AG04449 (cell line): Measurements from ENCODE around the gene RNF130.

Experiments
- CTCF ChIA-PET: fragments of 350-600 bp; formaldehyde crosslinking; extraction: SDS; loops from one replicate; lab custom pipeline; 2021; ENCODE audit warnings: antibody characterized with exemption; lab: Yijun Ruan, JAX
- POLR2A ChIA-PET: fragments of 400-600, 350-600 bp; formaldehyde crosslinking; extraction: SDS; loops from one replicate; lab custom pipeline; 2020; ENCODE audit warnings: antibody characterized with exemption, inconsistent platforms; lab: Yijun Ruan, JAX
- DNase-seq: peaks from one replicate; pipeline ENCODE4 v3.0.0-alpha.2; 2010; ENCODE audit warnings: low read depth, low spot score
- H3K4me3 ChIP-seq: 2 replicates; pipeline ENCODE4 v1.5.1; 2011; ENCODE audit warnings: low read depth, mild to moderate bottlenecking, control low read depth, low read length
- CTCF ChIP-seq: IDR thresholded peaks from one replicate; pipeline ENCODE4 v1.5.1; 2011; ENCODE audit warnings: mild to moderate bottlenecking, moderate library complexity, low read length, control low read depth, inconsistent platforms; ENCODE audit not compliant: insufficient read depth; ENCODE audit errors: missing control alignments

RNF130 gene

GRCh38 chr5:179978792-179979191 is 92.8 kb downstream of the RNF130 start:
- DNase-seq: no peak
- CTCF ChIA-PET: no interaction called here
- POLR2A ChIA-PET: no interaction called here
- no peak for TF ChIP-seq CTCF
- no peak overlapping the region for H3K4me3 ChIP-seq

DNA sequence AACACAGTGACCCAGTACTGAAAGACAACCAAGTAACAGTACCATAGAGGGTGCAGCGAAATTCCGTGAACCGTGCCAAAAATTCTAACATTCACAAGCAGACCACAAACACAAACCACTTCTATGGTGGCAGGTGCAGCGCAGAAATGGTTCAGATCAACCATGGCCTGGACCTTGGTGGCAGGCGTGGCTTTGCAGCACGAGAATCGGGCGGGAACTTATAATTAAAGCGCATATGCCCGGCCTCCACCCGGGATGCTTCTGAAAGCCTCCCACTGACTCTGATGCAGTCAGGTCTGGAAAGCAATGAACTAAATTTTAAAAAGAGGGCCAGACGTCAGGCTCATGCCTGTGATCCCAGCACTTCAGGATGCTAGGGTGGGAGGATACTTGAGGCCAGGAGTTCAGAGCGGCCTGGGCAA is 95.8 kb downstream of the RNF130 start:
- ChIA-PET CTCF (interaction anchor here (0.6 kb wide), 1 partner anchor 32 kb away, joined by 3 read pairs; no protein-coding TSS in a partner anchor), POLR2A (no interaction called here)
- H3K4me3 ChIP-seq: no peak overlapping the region
- no peak for DNase-seq
- TF ChIP-seq CTCF: no peak

GRCh38 chr5:179974946-179975712 is 96.4 kb downstream of the RNF130 start:
- TF ChIP-seq CTCF: peak; percentile 37
- no peak for DNase-seq
- POLR2A ChIA-PET: no interaction called here
- no peak overlapping the region for H3K4me3 ChIP-seq
- CTCF ChIA-PET: no interaction called here

DNA sequence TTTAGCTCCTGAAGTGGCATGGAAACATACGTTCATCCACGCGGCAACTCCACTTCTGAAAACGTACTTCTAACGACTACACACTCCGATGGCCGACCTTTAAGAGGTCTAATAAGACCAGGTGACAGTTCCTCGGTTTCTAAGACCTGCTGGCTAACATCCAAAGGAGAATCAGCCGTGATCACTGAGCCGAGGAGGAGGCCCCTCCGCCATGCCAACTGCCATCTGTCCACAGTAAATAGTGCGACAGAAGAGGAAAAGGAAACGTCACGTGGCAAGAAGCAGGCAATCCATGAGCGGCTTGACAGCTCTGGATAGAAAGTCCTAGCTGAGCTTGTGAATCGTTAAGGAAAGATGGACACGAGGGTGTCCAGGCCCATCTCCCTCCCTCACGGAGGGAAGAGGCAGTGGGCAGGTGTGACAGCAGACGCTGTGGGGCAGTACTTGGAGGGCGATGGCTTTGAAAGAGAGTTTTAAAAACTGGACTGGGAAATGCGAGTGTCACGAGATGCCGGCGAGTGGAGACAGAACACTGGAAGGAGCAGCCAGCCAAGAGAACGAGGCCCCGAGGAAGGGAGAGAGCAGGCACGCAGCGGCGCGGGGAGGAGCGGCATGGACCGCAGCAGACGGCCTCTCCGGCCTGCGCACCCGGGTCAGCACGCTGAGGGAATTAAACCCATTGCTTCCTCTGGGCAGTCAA is 97.2 kb downstream of the RNF130 start:
- no peak overlapping the region for H3K4me3 ChIP-seq
- no peak for DNase-seq
- CTCF ChIA-PET: no interaction called here
- no peak for TF ChIP-seq CTCF
- POLR2A ChIA-PET: no interaction called here

GRCh38 chr5:179973391-179973790 is 98.2 kb downstream of the RNF130 start:
- no peak for DNase-seq
- POLR2A ChIA-PET: no interaction called here
- TF ChIP-seq CTCF: no peak
- H3K4me3 ChIP-seq: no peak overlapping the region
- CTCF ChIA-PET: no interaction called here

GRCh38 chr5:179969110-179969509 is 102.4 kb downstream of the RNF130 start:
- no peak for TF ChIP-seq CTCF
- ChIA-PET CTCF (no interaction called here), POLR2A (no interaction called here)
- no peak overlapping the region for H3K4me3 ChIP-seq
- DNase-seq: no peak
